Measurements from ENCODE around the gene ATF7.

GRCh38 chr12:53514628-53515290 is 111.4 kb downstream of the ATF7 start:
- TF ChIP-seq EZH2 (IDR thresholded peaks at IDR 0.05; ENCODE audit: borderline replicate concordance, low read depth, low read length, severe bottlenecking) (no peak), CTCF (IDR thresholded peaks at IDR 0.05; ENCODE audit: borderline replicate concordance, extremely low read depth, low read length, poor library complexity, severe bottlenecking) (no peak)

Measured in DND-41 (cell line).